ENCODE measurements around the gene NEU3.

NEU3 gene

DNA sequence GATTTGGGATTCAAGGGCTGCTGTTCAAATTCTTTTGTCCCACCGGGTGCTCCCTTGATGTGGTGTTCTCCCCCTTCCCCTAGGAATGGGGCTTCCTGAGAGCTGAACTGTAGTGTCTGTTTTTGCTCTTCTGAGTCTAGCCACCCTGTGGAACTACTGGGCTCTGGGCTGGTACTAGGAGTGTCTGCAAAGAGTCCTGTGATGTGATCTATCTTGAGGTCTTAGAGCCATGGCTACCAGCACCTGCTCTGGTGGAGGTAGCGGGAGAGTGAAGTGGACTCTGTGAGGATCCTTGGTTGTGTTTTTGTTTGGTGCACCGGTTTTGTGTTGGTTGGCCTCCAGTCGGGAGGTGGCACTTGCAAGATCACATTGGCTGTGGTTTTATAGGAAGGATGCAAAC, 61.8 kb downstream of the NEU3 start:
- DNase-seq (ENCODE audit: extremely low spot score): no peak
- TF ChIP-seq, protein P1, sequence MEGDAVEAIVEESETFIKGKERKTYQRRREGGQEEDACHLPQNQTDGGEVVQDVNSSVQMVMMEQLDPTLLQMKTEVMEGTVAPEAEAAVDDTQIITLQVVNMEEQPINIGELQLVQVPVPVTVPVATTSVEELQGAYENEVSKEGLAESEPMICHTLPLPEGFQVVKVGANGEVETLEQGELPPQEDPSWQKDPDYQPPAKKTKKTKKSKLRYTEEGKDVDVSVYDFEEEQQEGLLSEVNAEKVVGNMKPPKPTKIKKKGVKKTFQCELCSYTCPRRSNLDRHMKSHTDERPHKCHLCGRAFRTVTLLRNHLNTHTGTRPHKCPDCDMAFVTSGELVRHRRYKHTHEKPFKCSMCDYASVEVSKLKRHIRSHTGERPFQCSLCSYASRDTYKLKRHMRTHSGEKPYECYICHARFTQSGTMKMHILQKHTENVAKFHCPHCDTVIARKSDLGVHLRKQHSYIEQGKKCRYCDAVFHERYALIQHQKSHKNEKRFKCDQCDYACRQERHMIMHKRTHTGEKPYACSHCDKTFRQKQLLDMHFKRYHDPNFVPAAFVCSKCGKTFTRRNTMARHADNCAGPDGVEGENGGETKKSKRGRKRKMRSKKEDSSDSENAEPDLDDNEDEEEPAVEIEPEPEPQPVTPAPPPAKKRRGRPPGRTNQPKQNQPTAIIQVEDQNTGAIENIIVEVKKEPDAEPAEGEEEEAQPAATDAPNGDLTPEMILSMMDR (IDR thresholded peaks at IDR 0.05; ENCODE audit: control extremely low read depth, extremely low read depth, low read depth, missing control alignments): no peak
- CTCF ChIA-PET: interaction anchor here (1.1 kb wide), 1 partner anchor 15 kb away, joined by 4 read pairs; no protein-coding TSS in a partner anchor
- POLR2A ChIA-PET: no interaction called here

DNA sequence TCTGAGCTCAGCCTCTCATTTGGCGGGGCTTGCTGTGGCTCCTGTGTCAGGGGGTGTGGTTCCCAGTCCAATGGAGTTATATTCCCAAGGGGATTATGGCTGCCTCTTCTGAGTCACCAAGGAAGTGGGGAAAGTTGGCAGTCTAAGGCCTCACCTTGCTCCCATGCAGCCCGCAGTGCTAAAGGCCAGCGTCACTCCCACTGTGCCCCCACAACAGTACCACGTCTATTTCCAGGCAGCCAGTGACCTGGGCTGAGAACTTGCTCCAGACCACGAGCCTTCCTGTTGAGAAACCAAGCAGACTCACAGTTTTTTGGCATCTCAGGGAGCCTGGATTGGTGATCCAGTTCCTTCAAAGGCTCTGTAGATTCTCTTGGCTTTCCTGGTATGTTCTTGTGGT, 62.3 kb downstream of the NEU3 start:
- DNase-seq (ENCODE audit: extremely low spot score): no peak
- TF ChIP-seq, protein P1 (IDR thresholded peaks at IDR 0.05; ENCODE audit: control extremely low read depth, extremely low read depth, low read depth, missing control alignments): no peak
- POLR2A ChIA-PET: no interaction called here
- CTCF ChIA-PET: interaction anchor here (1.0 to 1.1 kb wide), 2 partner anchors 13 to 14 kb away, joined by 3 to 4 read pairs; no protein-coding TSS in a partner anchor

DNA sequence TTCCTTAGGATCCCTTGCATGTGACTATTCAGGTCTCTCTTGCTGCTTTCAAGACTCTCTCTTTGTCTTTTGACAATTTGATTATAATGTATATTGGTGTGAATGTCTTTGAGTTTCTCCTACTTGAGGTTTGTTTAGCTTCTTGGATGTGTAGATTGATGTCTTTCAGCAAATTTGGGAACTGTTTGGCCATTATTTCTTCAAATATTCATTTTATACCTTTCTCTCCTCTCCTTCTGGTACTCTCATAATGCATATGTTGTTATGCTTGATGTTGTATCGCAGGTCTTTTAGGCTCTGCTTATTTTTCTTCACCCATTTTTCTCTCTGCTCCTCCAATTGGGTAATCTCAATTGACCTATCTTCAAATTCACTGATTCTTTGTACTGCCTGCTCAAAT, 63.7 kb downstream of the NEU3 start:
- no peak for DNase-seq (ENCODE audit: extremely low spot score)
- TF ChIP-seq, protein P1 (IDR thresholded peaks at IDR 0.05; ENCODE audit: control extremely low read depth, extremely low read depth, low read depth, missing control alignments): no peak
- ChIA-PET CTCF (interaction anchor here (1.1 to 1.4 kb wide), 2 partner anchors 20 to 30 kb away, joined by 4 to 5 read pairs; no protein-coding TSS in a partner anchor), POLR2A (no interaction called here)

DNA sequence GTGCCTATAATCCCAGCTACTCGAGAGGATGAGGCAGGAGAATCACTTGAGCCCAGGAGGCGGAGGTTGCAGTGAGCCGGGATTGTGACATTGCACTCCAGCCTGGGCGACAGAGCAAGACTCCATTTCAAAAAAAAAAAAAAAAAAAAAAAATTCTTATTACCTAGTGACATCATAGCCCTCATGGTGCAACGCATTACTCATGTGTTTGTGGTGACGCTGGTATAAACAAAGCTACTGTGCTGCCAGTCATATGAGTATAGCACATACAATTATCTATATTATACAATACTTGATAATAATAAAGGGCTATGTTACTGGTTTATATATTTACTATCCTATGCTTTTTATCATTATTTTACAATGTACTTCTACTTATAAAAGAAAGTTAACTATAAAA, 66.8 kb downstream of the NEU3 start:
- TF ChIP-seq, protein P1 (IDR thresholded peaks at IDR 0.05; ENCODE audit: control extremely low read depth, extremely low read depth, low read depth, missing control alignments): no peak
- ChIA-PET CTCF (interaction anchor here (1.1 to 1.4 kb wide), 2 partner anchors 14 to 48 kb away, joined by 3 to 5 read pairs; no protein-coding TSS in a partner anchor), POLR2A (no interaction called here)
- DNase-seq (ENCODE audit: extremely low spot score): no peak

DNA sequence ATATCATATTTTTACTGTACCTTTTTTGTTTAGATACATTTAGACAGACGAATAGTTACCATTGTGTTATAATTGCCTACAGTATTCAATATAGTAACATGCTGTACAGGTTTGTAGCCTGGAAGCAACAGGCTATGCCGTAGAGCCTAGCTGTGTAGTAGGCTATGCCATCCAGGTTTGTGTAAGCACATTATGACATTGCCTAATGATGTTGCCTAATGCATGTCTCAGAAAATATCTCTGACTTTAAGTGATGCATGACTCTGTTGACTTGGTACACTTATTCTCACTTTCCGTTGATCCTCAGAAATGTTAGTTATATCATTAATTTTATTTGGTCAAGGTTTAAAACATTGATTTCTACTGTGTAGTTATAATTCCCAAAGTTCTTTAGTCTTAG, 68.1 kb downstream of the NEU3 start:
- TF ChIP-seq, protein P1 (IDR thresholded peaks at IDR 0.05; ENCODE audit: control extremely low read depth, extremely low read depth, low read depth, missing control alignments): no peak
- ChIA-PET CTCF (interaction anchor here (0.6 to 1.8 kb wide), 6 partner anchors 9 to 83 kb away, joined by 3 to 10 read pairs (median 4); no protein-coding TSS in a partner anchor), POLR2A (no interaction called here)
- no peak for DNase-seq (ENCODE audit: extremely low spot score)

DNA sequence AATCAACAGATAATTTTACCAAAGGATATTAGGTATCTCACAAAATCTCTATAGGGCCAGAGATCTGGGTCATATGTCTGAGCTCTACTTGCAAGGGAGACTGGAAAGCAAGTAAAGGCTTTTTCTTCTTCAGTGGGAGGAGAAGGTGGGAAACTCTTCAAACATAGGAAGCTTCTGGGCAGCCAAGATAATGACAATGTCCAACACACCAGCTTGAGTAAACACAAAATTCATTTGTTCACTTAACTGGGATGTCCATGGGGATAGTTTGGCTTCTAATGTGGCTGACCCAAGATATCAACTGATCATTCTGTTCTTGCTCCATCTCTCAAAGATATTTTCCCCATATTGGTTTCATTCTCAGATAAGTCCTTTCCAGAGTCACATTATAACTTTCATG, 70.6 kb downstream of the NEU3 start:
- TF ChIP-seq, protein P1 (IDR thresholded peaks at IDR 0.05; ENCODE audit: control extremely low read depth, extremely low read depth, low read depth, missing control alignments): no peak
- DNase-seq (ENCODE audit: extremely low spot score): no peak
- POLR2A ChIA-PET: no interaction called here
- CTCF ChIA-PET: interaction anchor here (1.0 to 1.7 kb wide), 6 partner anchors 11 to 182 kb away, joined by 3 to 7 read pairs (median 3); no protein-coding TSS in a partner anchor
